Stimulated activated CD4-positive, alpha-beta T cell treated with anti-CD3 and anti-CD28 coated beads, Interleukin-4, amount 100 ng/mL, for 1 hour (primary cell): ENCODE results near the gene CYP26C1.

Experiments
- DNase-seq: peaks from one replicate; pipeline ENCODE4 v3.0.0-alpha.2; 2020

The CYP26C1 gene

GRCh38 chr10:93064874-93065660 is 4.5 kb downstream of the CYP26C1 start:
- no peak for DNase-seq

GRCh38 chr10:93065675-93066543 is 5.3 kb downstream of the CYP26C1 start:
- DNase-seq: no peak

- DNase-seq: no peak
Observed at GRCh38 chr10:93066544-93066913, 5.9 kb downstream of the CYP26C1 start.

GRCh38 chr10:93067443-93068365 is 7.1 kb downstream of the CYP26C1 start:
- no peak for DNase-seq

GRCh38 chr10:93068411-93069244 is 8.0 kb downstream of the CYP26C1 start:
- DNase-seq: no peak

GRCh38 chr10:93069245-93069561 is 8.6 kb downstream of the CYP26C1 start:
- DNase-seq: no peak

- DNase-seq: no peak
Observed at GRCh38 chr10:93070378-93071176, 10.0 kb downstream of the CYP26C1 start.

- no peak for DNase-seq
Observed at GRCh38 chr10:93071177-93071472, 10.5 kb downstream of the CYP26C1 start.

GRCh38 chr10:93071674-93072224 is 11.2 kb downstream of the CYP26C1 start:
- no peak for DNase-seq

- no peak for DNase-seq
Observed at GRCh38 chr10:93072225-93072712, 11.7 kb downstream of the CYP26C1 start.

- no peak for DNase-seq
Observed at GRCh38 chr10:93072713-93073538, 12.3 kb downstream of the CYP26C1 start.

- DNase-seq: no peak
Observed at GRCh38 chr10:93073539-93074146, 13.0 kb downstream of the CYP26C1 start, which contains the start of gene CYP26A1. CYP26A1 (plus strand) TSS chr10:93073893; CDS start chr10:93073935, 42 bp downstream.

- DNase-seq: no peak
Observed at GRCh38 chr10:93074147-93074596, 13.6 kb downstream of the CYP26C1 start.

- DNase-seq: no peak
Observed at GRCh38 chr10:93074597-93075368, 14.2 kb downstream of the CYP26C1 start.

GRCh38 chr10:93075369-93076221 is 15.0 kb downstream of the CYP26C1 start:
- no peak for DNase-seq

GRCh38 chr10:93076871-93077270 is 16.3 kb downstream of the CYP26C1 start:
- DNase-seq: no peak

GRCh38 chr10:93077860-93078337 is 17.3 kb downstream of the CYP26C1 start:
- DNase-seq: no peak
